ENCODE data around the gene BTN2A1. TPM values are rescaled to one million over a fixed set of nuclear protein-coding genes. Genes with fewer than 3 reads are reported as not detected.
A peak's percentile ranks its signal among the peaks of the same experiment; 100 is the strongest.

The BTN2A1 gene
- total and polyA plus RNA-seq, 2 of the 13 experiments (the other 11 are each of a cell fraction or from before 2014, with no cell fraction given) = 16.4 to 30.4 TPM

GRCh38 chr6:26473758-26474438, 16.1 kb downstream of the BTN2A1 start:
- CTCF ChIA-PET (ENCODE audit: low intra/inter-chr PET ratio, low total read pairs) = no interaction called here
- POLR2A ChIA-PET = interaction anchor here (0.6 to 3.1 kb wide), 14 partner anchors 10 to 131 kb away, joined by 3 to 22 read pairs (median 4); partner anchors contain the start of genes BTN2A1, BTN2A2 and HMGN4
- Histone ChIP-seq H3K4me1 (ENCODE audit: insufficient read depth, low read length) (peaks cover 61% of the 10 kb centered on the region), H3K27ac (ENCODE audit: extremely low read length, insufficient read depth, low read length) (peak overlapping the region; percentile 83), H3K36me3 (replicated peaks in 1 of 2; ENCODE audit: control insufficient read depth in 1 of 2, insufficient read depth in 2 of 2, low read length in 2 of 2) (peaks cover 2% of the 10 kb centered on the region in 2 experiments; a peak in 2 of 5 replicates), H2AFZ (ENCODE audit: low read length) (peak overlapping the region; percentile 73), H3K4me3 (replicated peaks in 1 of 3; ENCODE audit: insufficient read depth in 1 of 3, low read depth in 2 of 3, low read length in 3 of 3) (peak overlapping the region; percentile 57 to 84 (median 70)), H3K9me3 (ENCODE audit: low read length) (no peaks in the 10 kb centered on the region), H4K20me1 (ENCODE audit: insufficient read depth, low read length) (no peaks in the 10 kb centered on the region), H3K9ac (ENCODE audit: insufficient read depth, low read depth, low read length) (peak overlapping the region; percentile 76), H3K27me3 (ENCODE audit: control insufficient read depth in 1 of 2, insufficient read depth in 2 of 2, low read length in 2 of 2) (no peaks in the 10 kb centered on the region), H3K4me2 (ENCODE audit: low read depth, low read length) (peak overlapping the region; percentile 98), H3K79me2 (ENCODE audit: insufficient read depth, low read length) (no peaks in the 10 kb centered on the region)
- TSS peak; percentile 40 for BruUV-seq (replicated peaks)
- DNase-seq (ENCODE audit: low spot score) (peak; percentile 90), FAIRE-seq (peak; percentile 83), ATAC-seq (peak; percentile 92)
- WGBS (ENCODE audit: low lambda C conversion rate) = under 1% methylated on average over 12 of the region's 12 CpGs
- in situ Hi-C loops (cut with HindIII; ENCODE audit: extremely low pct_ligation_motif_present, low pct_unique_long_range_greater_than_20kb) = no loop called here
- intact Hi-C loops (cut with micrococcal nuclease; ENCODE audit: unreplicated experiment) = no loop called here
- TF ChIP-seq ZNF749 (CRISPR knock-in tag; IDR thresholded peaks at IDR 0.05; ENCODE audit: borderline replicate concordance) (peak; percentile 40; the same call in 1 of the 2 replicates), KLF13 (CRISPR knock-in tag; IDR thresholded peaks at IDR 0.05) (no peak), ERF (CRISPR knock-in tag; IDR thresholded peaks at IDR 0.05) (no peak; the same call in 1 of the 2 replicates), ELF1 (CRISPR knock-in tag; IDR thresholded peaks at IDR 0.05) (no peak; the same call in 1 of the 2 replicates), REXO4 (CRISPR knock-in tag; IDR thresholded peaks at IDR 0.05; ENCODE audit: borderline replicate concordance) (no peak), ZNF619 (CRISPR knock-in tag; IDR thresholded peaks at IDR 0.05) (no peak), SP5 (CRISPR knock-in tag; IDR thresholded peaks at IDR 0.05; ENCODE audit: borderline replicate concordance, low read depth) (no peak), NFKB2 (CRISPR knock-in tag; IDR thresholded peaks at IDR 0.05; ENCODE audit: borderline replicate concordance) (no peak), TFDP2 (CRISPR knock-in tag; IDR thresholded peaks at IDR 0.05) (peak; percentile 80), MLX (CRISPR knock-in tag; IDR thresholded peaks at IDR 0.05) (no peak), KDM4B (CRISPR knock-in tag; IDR thresholded peaks at IDR 0.05) (no peak), HMGA1 (CRISPR knock-in tag; conservative IDR thresholded peaks at IDR 0.05) (no peak), ZNF878 (CRISPR knock-in tag; IDR thresholded peaks at IDR 0.05) (no peak), SP4 (CRISPR knock-in tag; IDR thresholded peaks at IDR 0.05) (no peak), KMT2B (CRISPR knock-in tag; IDR thresholded peaks at IDR 0.05) (peak; percentile 26; the same call in 1 of the 2 replicates), ZBTB20 (CRISPR knock-in tag; IDR thresholded peaks at IDR 0.05; ENCODE audit: borderline replicate concordance, low read depth) (no peak), ZNF513 (CRISPR knock-in tag; conservative IDR thresholded peaks at IDR 0.05) (no peak), RFXANK (CRISPR knock-in tag; IDR thresholded peaks at IDR 0.05) (peak; percentile 100), ZMYM3 (CRISPR knock-in tag; IDR thresholded peaks at IDR 0.05) (no peak), PHF21A (CRISPR knock-in tag; IDR thresholded peaks at IDR 0.05) (peak; percentile 71), ASH2L (IDR thresholded peaks at IDR 0.05; ENCODE audit: insufficient read length, low read depth, low read length) (peak; percentile 70), ZNF432 (CRISPR knock-in tag; IDR thresholded peaks at IDR 0.05; ENCODE audit: borderline replicate concordance) (no peak), SIN3A (IDR thresholded peaks at IDR 0.05; ENCODE audit: borderline replicate concordance, low read depth, low read length) (no peak), MXD4 (CRISPR knock-in tag; IDR thresholded peaks at IDR 0.05) (0 out of 2 replicates have a peak, but pooled peaks have one; percentile 19)
